GM13976 (cell line): ENCODE results near the gene NXF2.

Experiments
- DNase-seq: peaks from one replicate; pipeline ENCODE4 v3.0.0; 2012; ENCODE audit warnings: low spot score
- CTCF ChIP-seq: IDR thresholded peaks from 2 replicates; pipeline ENCODE4 v1.5.1; 2012; ENCODE audit warnings: borderline replicate concordance, mild to moderate bottlenecking; ENCODE audit not compliant: insufficient read depth; ENCODE audit errors: extremely low read depth, missing control alignments, control extremely low read depth
- in situ Hi-C: fragments of 300-500 bp; cut with MboI; formaldehyde crosslinking; loops from one replicate; pipeline ENCODE4 v1.12.0; 2022; ENCODE audit warnings: low sequenced_read_pairs, mixed read lengths, inconsistent platforms; ENCODE audit not compliant: unreplicated experiment

NXF2 gene

GRCh38 chrX:102345916-102346315 is 98.9 kb downstream of the NXF2 start:
- peak; percentile 76 for TF ChIP-seq CTCF
- DNase-seq, result peak; percentile 19
- in situ Hi-C loops, result no loop called here
